Epithelial cell of esophagus (primary cell): ENCODE results near the gene ZNF358.

Source experiments
- DNase-seq: peaks from one replicate; pipeline ENCODE4 v3.0.0; 2010; ENCODE audit warnings: low read depth
- H3K4me3 ChIP-seq: 2 replicates; pipeline ENCODE4 v1.5.1; 2011; ENCODE audit warnings: mild to moderate bottlenecking, low read length, control low read depth
- TF ChIP-seq, protein P1 (sequence below): IDR thresholded peaks from 2 replicates; pipeline ENCODE4 v1.5.1; 2011; ENCODE audit warnings: low read depth, mild to moderate bottlenecking, low read length, control low read depth, inconsistent platforms; ENCODE audit not compliant: insufficient read depth; ENCODE audit errors: missing control alignments

Gene ZNF358

DNA sequence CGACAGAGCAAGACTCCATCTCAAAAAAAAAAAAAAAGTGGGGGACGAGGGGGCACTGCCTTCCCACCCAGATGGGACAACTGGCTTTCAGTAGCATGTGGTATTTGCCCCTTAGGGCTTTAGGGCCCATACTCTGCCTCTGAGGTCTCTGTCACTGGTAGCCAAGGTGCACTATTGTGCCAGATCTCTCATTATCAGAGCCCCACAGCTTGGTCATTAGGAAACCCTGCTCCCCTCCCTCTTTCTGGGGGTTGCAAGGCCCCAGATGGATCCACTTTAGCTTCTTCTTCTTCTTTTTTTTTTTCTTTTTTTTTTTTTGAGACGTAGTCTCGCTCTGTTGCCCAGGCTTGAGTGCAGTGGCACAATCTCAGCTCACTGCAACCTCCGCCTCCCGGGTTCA, 11.2 kb upstream of the ZNF358 start:
- no peak for DNase-seq
- TF ChIP-seq, protein P1, sequence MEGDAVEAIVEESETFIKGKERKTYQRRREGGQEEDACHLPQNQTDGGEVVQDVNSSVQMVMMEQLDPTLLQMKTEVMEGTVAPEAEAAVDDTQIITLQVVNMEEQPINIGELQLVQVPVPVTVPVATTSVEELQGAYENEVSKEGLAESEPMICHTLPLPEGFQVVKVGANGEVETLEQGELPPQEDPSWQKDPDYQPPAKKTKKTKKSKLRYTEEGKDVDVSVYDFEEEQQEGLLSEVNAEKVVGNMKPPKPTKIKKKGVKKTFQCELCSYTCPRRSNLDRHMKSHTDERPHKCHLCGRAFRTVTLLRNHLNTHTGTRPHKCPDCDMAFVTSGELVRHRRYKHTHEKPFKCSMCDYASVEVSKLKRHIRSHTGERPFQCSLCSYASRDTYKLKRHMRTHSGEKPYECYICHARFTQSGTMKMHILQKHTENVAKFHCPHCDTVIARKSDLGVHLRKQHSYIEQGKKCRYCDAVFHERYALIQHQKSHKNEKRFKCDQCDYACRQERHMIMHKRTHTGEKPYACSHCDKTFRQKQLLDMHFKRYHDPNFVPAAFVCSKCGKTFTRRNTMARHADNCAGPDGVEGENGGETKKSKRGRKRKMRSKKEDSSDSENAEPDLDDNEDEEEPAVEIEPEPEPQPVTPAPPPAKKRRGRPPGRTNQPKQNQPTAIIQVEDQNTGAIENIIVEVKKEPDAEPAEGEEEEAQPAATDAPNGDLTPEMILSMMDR, result no peak
- no peak overlapping the region for H3K4me3 ChIP-seq

DNA sequence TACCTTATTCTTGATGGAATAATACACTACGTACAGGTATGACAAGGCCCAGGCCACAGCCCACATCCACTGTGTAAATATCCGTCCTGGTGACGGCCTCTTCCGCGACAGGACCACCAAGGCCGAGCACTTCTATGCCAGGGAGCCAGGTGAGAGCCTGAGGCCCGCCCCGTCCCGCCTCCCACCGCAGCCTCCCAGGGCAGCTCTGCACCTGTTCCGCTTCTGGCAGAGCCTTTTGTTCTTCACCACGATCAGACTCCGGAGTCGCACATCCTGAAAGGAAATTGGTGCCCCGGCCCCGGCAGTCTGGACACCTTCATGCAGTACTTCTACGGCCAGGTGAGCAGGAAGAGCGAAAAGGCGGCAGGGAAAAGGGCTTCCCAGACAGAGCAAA, 10.6 kb upstream of the ZNF358 start:
- H3K4me3 ChIP-seq, result no peak overlapping the region
- TF ChIP-seq, protein P1, result no peak
- DNase-seq, result no peak

DNA sequence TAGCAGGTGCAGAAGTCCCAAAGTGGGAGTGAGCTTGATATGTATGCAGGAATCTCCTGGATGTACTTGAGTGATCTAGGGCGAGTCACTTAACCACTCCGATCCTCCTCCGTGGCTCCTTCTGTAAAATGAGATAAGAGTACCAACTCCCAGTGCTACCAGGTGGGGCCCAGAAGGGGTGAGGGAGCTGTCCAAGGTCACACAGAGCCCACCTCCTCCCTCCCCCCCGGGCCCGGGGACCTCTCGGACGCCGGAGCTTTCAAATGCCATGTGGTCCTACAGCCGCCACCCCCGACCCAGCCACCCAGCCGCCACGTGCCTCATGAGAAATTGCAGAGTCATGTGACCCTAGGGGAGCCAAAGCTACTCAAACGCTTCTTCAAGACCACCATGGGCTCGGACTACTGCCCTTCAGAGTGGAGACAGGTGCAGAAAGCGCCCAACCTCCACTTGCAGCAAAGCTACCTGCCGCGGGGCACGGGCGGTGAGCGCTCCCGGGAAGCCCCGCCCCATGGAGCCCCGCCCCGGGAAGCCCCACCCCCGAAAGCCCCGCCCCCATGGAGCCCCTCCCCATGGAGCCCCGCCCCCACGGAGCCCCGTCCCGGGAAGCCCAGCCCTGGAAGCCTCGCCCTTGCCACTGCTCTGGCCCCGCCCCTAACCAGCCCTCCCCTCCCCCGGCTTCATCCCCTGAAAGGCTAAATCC, 10.1 kb upstream of the ZNF358 start:
- TF ChIP-seq, protein P1, result no peak
- H3K4me3 ChIP-seq, result no peak overlapping the region
- no peak for DNase-seq

DNA sequence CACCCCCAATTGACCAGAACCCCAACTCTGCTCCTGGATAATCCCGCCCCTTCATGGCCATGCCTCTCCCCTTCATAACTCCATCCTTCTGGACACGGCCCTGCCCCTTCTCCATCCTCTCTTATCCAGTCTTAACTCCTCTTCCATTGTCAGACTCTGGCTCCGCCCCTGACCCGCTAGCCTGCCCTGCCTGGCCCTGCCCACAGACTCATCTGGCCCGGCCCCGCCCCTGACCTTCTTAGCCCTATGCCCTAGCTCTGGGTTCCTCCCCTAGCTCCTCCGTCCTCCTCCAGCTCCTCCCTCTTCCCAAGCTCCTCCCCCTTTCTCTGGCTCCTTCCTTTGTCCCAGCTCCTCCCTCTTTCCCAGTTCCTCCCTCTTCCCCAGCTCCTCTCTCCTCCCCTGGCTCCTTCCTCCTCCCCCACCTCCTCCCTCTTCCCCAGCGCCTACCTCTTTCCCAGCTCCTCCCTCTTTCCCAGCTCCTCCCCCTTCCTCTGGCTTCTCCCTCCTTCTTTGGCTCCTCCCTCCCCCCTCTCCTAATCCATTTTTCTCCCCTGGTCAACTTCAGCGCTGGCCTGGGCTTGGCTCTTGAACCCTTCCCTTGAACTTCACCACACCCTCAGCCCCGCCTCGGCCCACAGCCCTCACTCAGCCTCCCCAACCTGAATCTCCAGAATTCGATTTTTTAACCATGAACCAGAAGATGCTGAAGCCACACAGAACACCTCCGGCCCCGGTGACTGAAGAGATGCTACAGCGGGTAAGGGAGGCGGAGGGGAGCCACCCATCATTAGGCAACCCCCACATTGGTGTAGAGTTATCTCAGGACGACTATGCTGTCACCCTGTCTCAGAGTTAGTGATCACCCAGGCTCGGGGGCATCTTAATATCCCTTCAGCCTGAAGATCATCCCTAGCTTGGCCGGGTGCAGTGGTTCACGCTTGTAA, 9.2 kb upstream of the ZNF358 start:
- H3K4me3 ChIP-seq, result no peak overlapping the region
- peak; percentile 87 for DNase-seq
- TF ChIP-seq, protein P1, result no peak

DNA sequence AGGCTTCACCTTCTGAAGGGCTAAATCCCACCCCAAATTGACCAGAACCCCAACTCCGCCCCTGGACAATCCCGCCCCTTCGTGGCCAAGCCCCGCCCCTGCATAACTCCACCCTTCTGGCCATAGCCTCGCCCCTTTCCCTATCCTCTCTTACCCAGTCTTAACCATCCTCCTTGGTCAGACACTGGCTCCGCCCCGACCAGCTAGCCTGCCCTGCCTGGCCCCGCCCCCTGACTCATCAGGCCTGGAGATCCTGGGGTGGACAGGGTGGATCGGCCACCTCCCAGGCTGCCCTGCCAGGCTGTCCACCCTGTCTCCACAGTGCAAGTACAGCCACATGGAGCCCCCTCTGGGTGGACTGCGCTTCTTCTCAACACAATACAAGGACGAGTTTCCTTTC, 8.0 kb upstream of the ZNF358 start:
- DNase-seq, result peak; percentile 82

DNA sequence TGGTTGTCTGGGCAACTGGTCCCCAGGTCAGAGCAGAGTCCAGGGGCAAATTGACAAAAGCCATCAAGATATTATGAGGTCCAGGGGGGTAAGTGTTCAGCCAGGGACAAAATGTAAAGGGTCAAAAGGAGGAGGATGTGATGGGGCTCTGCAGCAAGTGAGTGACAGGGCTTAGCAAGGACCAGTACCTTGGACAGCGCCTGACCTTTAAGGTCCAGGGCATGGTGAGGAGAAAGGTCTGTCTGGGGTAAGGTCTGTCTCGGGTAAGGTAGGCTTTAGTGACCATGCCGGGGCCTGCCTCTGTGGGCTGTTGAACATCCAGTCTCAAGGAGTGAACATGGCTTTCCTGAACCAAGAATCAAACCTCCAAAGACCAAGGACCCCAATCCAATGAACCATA, 6.3 kb upstream of the ZNF358 start:
- no peak overlapping the region for H3K4me3 ChIP-seq
- TF ChIP-seq, protein P1, result no peak
- no peak for DNase-seq

More for the DNA sequence above, 8.0 kb upstream of the ZNF358 start:
- TF ChIP-seq, protein P1, result no peak
- no peak overlapping the region for H3K4me3 ChIP-seq
